ENCODE measurements around the gene ARHGAP45. TPM values are rescaled to one million over a fixed set of nuclear protein-coding genes. Genes with fewer than 3 reads are reported as not detected.

ARHGAP45 gene
- total and polyA plus RNA-seq, 9 of the 15 experiments (the other 6 are each of a cell fraction or from before 2014, with no cell fraction given): 0.08 to 22.1 (median 4.2) TPM

DNA sequence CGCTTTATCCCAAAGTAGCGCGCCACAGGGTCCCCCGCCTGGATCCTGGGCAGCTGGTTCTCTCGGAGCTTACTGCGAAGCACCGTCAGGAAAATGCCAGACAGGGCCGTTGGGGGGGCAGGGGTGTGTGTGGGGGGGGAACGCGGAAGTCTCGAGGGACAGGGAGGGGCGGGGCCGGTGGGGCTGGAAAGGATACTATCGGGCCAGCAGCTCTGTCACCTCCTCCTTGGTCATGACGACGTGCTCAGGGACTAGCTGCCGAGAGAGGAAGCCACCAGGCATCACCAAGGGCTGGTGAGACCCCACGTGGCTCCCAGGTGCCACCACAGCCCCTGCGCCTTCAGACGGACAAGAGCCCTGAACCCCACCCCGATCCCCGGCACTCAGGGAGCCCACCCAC lies 22.9 kb downstream of the ARHGAP45 start:
- Histone ChIP-seq H3K27ac (ENCODE audit: extremely low read depth, low read depth, low read length) (no peak overlapping the region), H3K27me3 (ENCODE audit: control insufficient read depth in 2 of 2, insufficient read depth in 2 of 2, low read length in 2 of 2) (no peaks in the 10 kb centered on the region), H3K4me3 (no peak overlapping the region), H3K79me2 (ENCODE audit: control insufficient read depth, insufficient read depth, low read length) (peaks cover 32% of the 10 kb centered on the region), H3K9me3 (replicated peaks; ENCODE audit: control insufficient read depth, insufficient read depth, low read depth, low read length) (no peaks in the 10 kb centered on the region), H2AFZ (ENCODE audit: low read depth, low read length) (no peak overlapping the region), H3K9ac (ENCODE audit: insufficient read depth in 1 of 2, low read depth in 2 of 2, low read length in 2 of 2) (no peak overlapping the region; a peak in 1 of 4 replicates), H3K36me3 (ENCODE audit: control insufficient read depth, insufficient read depth, low read length) (peaks cover 80% of the 10 kb centered on the region), H4K20me1 (replicated peaks; ENCODE audit: control insufficient read depth, insufficient read depth, low read length) (peaks cover 11% of the 10 kb centered on the region; the same call in 1 of the 2 replicates), H3K4me2 (ENCODE audit: insufficient read depth, low read length) (no peak overlapping the region), H3K9me1 (ENCODE audit: control insufficient read depth, insufficient read depth, low read length) (no peaks in the 10 kb centered on the region), H3K4me1 (replicated peaks in 1 of 2; ENCODE audit: control insufficient read depth in 2 of 2, insufficient read depth in 2 of 2, low read length in 2 of 2) (peaks cover 4 to 71% of the 10 kb centered on the region in 2 experiments; a peak in 4 of 5 replicates)
- in situ Hi-C loops (cut with MboI) (no loop called here), intact Hi-C loops (cut with micrococcal nuclease) (no loop called here)
- POLR2A ChIA-PET: interaction anchor here (0.6 to 1.2 kb wide), 5 partner anchors 15 to 226 kb away, joined by 3 to 4 read pairs (median 3); partner anchors contain the start of gene CNN2
- BruUV-seq (replicated peaks): no TSS peak
- no peak for FAIRE-seq
- no CpG with 5 or more reads among the region's 22 CpGs for WGBS (ENCODE audit: insufficient coverage, low coverage, missing lambda C conversion rate)
- CTCF ChIA-PET (ENCODE audit: low intra/inter-chr PET ratio): no interaction called here
- TF ChIP-seq ZNF699 (CRISPR knock-in tag; IDR thresholded peaks at IDR 0.05; ENCODE audit: insufficient replicate concordance): no peak
- TF ChIP-seq ZNF740 (CRISPR knock-in tag; IDR thresholded peaks at IDR 0.05): peak; percentile 42; the same call in 1 of the 2 replicates
- TF ChIP-seq ZNF740 (tag; IDR thresholded peaks at IDR 0.05): peak in 1 of 2 experiments; percentile 50; a peak in 1 of 4 replicates
- DNase-seq (ENCODE audit: extremely low read depth in 1 of 4, low spot score in 3 of 4): no peak
- ATAC-seq: no peak
